Heart right ventricle (tissue), 16 donors: ENCODE data around the gene STRA6. TPM values are rescaled to one million over a fixed set of nuclear protein-coding genes. Genes with fewer than 3 reads are reported as not detected.
A peak's percentile ranks its signal among the peaks of the same experiment; 100 is the strongest.

ENCODE experiments used
- ATAC-seq, 8 donors: fragments of 200-7000 bp; cut with Tn5 transposase; one replicate each; pipeline ENCODE4 v1.9.1; 2020; ENCODE audit warnings: mild to moderate bottlenecking in 8 of 8, moderate library complexity in 8 of 8, moderate number of reproducible peaks in 1 of 8
- DNase-seq, 2 donors: peaks; one replicate each; pipeline ENCODE4 v3.0.0-alpha.2; 2020
- H3K27ac ChIP-seq, 10 donors: fragments of 200-600 bp; sonication (generic) in 2 of 10; one replicate each; pipeline versions ENCODE4 v1.5.0 to v1.8.0; 2020 to 2022; ENCODE audit warnings: mild to moderate bottlenecking in 3 of 10
- H3K27me3 ChIP-seq, 7 donors: fragments of 200-600 bp; one replicate each; pipeline ENCODE4 v1.8.0; 2021 to 2022; ENCODE audit warnings: mild to moderate bottlenecking in 2 of 7
- H3K36me3 ChIP-seq, 9 donors: fragments of 200-600 bp; sonication (generic) in 1 of 9; one replicate each; pipeline versions ENCODE4 v1.5.0 to v1.8.0; 2020 to 2022; ENCODE audit warnings: mild to moderate bottlenecking in 2 of 9
- H3K4me1 ChIP-seq, 9 donors: fragments of 200-600 bp; sonication (generic) in 1 of 9; one replicate each; pipeline versions ENCODE4 v1.5.0 to v1.8.0; 2020 to 2022; ENCODE audit warnings: mild to moderate bottlenecking in 4 of 9
- H3K4me3 ChIP-seq, 10 donors: fragments of 200-600 bp; sonication (generic) in 2 of 10; one replicate each; pipeline versions ENCODE4 v1.5.0 to v1.8.0; 2020 to 2022; ENCODE audit warnings: mild to moderate bottlenecking in 7 of 10, moderate library complexity in 2 of 10
- H3K9me3 ChIP-seq, 11 donors: fragments of 200-600 bp in 10 of 11; sonication (generic) in 2 of 11; one replicate each; pipeline versions ENCODE4 v1.5.0 to v1.8.0; 2013 to 2022; ENCODE audit warnings: mild to moderate bottlenecking in 2 of 11, control low read depth in 1 of 11, moderate library complexity in 1 of 11
- CTCF ChIP-seq, 9 donors: fragments of 200-600 bp; sonication (generic) in 2 of 9; IDR thresholded peaks; one replicate each; pipeline versions ENCODE4 v1.5.0 to v1.8.0; 2021 to 2022; ENCODE audit warnings: antibody characterized with exemption in 9 of 9, mild to moderate bottlenecking in 5 of 9, moderate library complexity in 1 of 9
- WGBS, 2 donors: extraction: QIAGEN DNeasy Blood & Tissue Kit; methylation state at CpG; one replicate each; pipeline ENCODE4 v1.1.7; 2013; ENCODE audit warnings: inconsistent platforms in 1 of 2; 5-methylcytosine and 5-hydroxymethylcytosine counted together
- intact Hi-C, 10 donors: fragments of 100-400 bp; cut with DNase I; formaldehyde crosslinking; loops; one replicate each; pipeline versions ENCODE4 v1.11.1 to v1.14.2; 2022
- polyA plus RNA-seq, 2 donors: library from polyadenylated mRNA; stranded (reverse); fragments of 200-250 nt; gene quantifications; one replicate each; pipeline ENCODE4 v1.2.3, GENCODE V29; 2013
- total RNA-seq, 10 donors: library from RNA; stranded (reverse); fragmentation: NEBNext Ultra II Directional in 3 of 10; extraction: Animal tissue kit (Norgen Biotek cat#: 25700) in 3 of 10; gene quantifications; one replicate each; pipeline versions ENCODE4 v1.2.1 to v1.2.4, GENCODE V29; 2021 to 2023
- donor health status: Arrhythmogenic right ventricular cardiomyopathy.
- donor health status: ischemic (EF 13 %, LVEDD 7.1; RV severe dilation, severe dysfunction).
- donor health status: healthy with polysubstance abuse.
- donor health status: DM: no; HTN: yes; CAD: no.
- donor health status: DM: no; HTN: no; CAD: no.
- donor health status: ischemic (EF 25% LVEDD 6.9; RV normal size, moderate dysfunction).
- donor health status: ischemic (EF 25% LVEDD 5.7; RV mildly dilated, moderate dysfunction).
- donor health status: healthy.
- donor health status: DM: yes; HTN: yes; CAD: no.
- donor health status: Ischemic cardiomyopathy.
- donor health status: ischemic (EF 35%, LVEDD 5.7; RV mildly dilated, moderate dysfunction).
- donor health status: nonischemic (EF 11% LVEDD 7.7; RV severe dilation, severe dysfunction).
- donor health status: DM: yes; HTN: yes; CAD: no.
- donor health status: PGD.
- donor health status: ischemic (EF 29% LVEDD 5.4; RV normal size, mild dysfunction).
- donor health status: nonischemic (EF 23%, LVEDD 6.1; RV moderate dilation, normal function).

Gene STRA6
- total and polyA plus RNA-seq, 12 donors: 0.03 to 0.21 (median 0.14) TPM; not detected in 8

- ATAC-seq (no peak), DNase-seq (peak in 1 of 2 donors; percentile 10)
- 32 to 48% methylated on average over 27 of the region's 27 CpGs for WGBS, 2 donors
- intact Hi-C loops: loop anchor here in 4 of 10 donors (5.0 to 10.0 kb wide), 4 partner anchors 37 to 110 kb away; partner anchors contain the start of gene ISLR (in 1 of the 4)
- Histone ChIP-seq H3K36me3 (peaks cover 0 to 14% (median 0%) of the 10 kb centered on the region in 9 donors), H3K27me3 (peaks cover 0 to 89% (median 55%) of the 10 kb centered on the region in 7 donors), H3K27ac (peak overlapping the region in 8 of 10 donors; percentile 77 to 91 (median 86)), H3K4me3 (peak overlapping the region in 7 of 10 donors; percentile 43 to 63 (median 56)), H3K4me1 (peaks cover 13 to 64% (median 49%) of the 10 kb centered on the region in 9 donors), H3K9me3 (peaks cover 0 to 4% (median 0%) of the 10 kb centered on the region in 11 donors)
- no peak for TF ChIP-seq CTCF (IDR thresholded peaks at IDR 0.05)
These were observed 67.5 kb downstream of the STRA6 start for GRCh38 chr15:74135041-74135565.

GRCh38 chr15:74134387-74135027 lies 68.1 kb downstream of the STRA6 start:
- TF ChIP-seq CTCF (IDR thresholded peaks at IDR 0.05): peak in 8 of 9 donors; percentile 31 to 61 (median 50)
- intact Hi-C loops: loop anchor here in 4 of 10 donors (5.0 to 10.0 kb wide), 4 partner anchors 38 to 110 kb away; partner anchors contain the start of gene ISLR (in 1 of the 4)
- WGBS, 2 donors: 49 to 55% methylated on average over 52 to 53 of the region's 53 CpGs
- H3K9me3 ChIP-seq: peaks cover 0 to 4% (median 0%) of the 10 kb centered on the region in 11 donors
- no peak overlapping the region for H3K4me3 ChIP-seq
- peak overlapping the region in 1 of 10 donors; percentile 87 for H3K27ac ChIP-seq
- H3K36me3 ChIP-seq: peaks cover 0 to 14% (median 0%) of the 10 kb centered on the region in 9 donors
- H3K27me3 ChIP-seq: peaks cover 0 to 92% (median 61%) of the 10 kb centered on the region in 7 donors
- ATAC-seq: peak in 1 of 8 donors; percentile 33
- H3K4me1 ChIP-seq: peaks cover 13 to 70% (median 55%) of the 10 kb centered on the region in 9 donors
- DNase-seq: peak in 1 of 2 donors; percentile 66

DNA sequence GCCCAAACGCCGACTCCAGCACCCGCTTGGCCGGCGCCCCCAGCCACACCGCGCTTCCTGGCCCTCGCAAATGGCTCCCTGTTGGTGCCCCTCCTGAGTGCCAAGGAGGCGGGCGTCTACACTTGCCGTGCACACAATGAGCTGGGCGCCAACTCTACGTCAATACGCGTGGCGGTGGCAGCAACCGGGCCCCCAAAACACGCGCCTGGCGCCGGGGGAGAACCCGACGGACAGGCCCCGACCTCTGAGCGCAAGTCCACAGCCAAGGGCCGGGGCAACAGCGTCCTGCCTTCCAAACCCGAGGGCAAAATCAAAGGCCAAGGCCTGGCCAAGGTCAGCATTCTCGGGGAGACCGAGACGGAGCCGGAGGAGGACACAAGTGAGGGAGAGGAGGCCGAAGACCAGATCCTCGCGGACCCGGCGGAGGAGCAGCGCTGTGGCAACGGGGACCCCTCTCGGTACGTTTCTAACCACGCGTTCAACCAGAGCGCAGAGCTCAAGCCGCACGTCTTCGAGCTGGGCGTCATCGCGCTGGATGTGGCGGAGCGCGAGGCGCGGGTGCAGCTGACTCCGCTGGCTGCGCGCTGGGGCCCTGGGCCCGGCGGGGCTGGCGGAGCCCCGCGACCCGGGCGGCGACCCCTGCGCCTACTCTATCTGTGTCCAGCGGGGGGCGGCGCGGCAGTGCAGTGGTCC lies 68.7 kb downstream of the STRA6 start:
- ATAC-seq (no peak), DNase-seq (peak in 1 of 2 donors; percentile 12)
- Histone ChIP-seq H3K9me3 (peaks cover 0 to 4% (median 0%) of the 10 kb centered on the region in 11 donors), H3K27me3 (peaks cover 0 to 96% (median 68%) of the 10 kb centered on the region in 7 donors), H3K36me3 (peaks cover 0 to 14% (median 0%) of the 10 kb centered on the region in 9 donors), H3K4me1 (peaks cover 13 to 76% (median 61%) of the 10 kb centered on the region in 9 donors), H3K27ac (no peak overlapping the region), H3K4me3 (no peak overlapping the region)
- 37 to 48% methylated on average over 71 of the region's 71 CpGs for WGBS, 2 donors
- TF ChIP-seq CTCF (IDR thresholded peaks at IDR 0.05): no peak
- intact Hi-C loops: loop anchor here in 1 of 10 donors (10.0 kb wide), 1 partner anchor 111 kb away; no protein-coding TSS in a partner anchor
